ENCODE results near the gene SLC25A23.

The SLC25A23 gene

DNA sequence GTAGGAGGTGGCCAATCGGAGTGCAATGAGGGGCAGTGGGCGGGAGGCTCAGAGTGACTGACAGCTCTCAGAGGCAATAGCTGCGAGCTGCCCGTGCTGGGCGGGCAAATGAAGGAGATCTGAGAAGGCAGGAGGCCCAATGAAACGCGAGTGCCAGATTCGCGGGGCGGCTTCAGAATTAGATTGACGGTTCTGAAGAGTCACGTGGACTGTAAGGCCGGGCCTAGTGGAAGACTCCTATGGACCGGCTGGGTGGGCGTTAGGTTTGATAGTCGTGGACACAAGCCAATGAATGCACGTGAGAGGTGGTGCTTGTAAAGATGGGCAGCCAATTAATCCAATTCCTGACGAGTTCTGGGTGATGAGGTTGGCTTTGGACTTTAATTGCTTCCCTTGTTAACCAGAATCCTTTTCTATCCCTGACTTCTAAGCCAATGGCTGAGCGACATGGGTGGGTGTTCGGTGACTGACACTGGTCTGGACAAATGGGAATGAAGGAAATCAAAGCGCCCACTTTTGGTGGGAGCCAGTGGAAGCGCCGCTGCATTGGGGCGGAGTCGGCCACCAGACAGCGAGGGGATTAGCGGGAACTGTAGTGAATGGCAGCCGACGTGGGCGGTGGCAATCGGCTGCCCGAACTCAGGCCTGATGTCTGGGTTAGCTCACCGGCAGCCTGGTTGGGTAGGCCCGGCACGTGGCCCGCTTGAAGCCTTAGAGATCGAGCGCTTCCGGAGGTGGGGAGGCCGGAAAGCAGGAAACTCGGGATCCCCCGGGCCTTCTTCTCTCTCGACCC is 34.5 kb downstream of the SLC25A23 start:
- DNase-seq (ENCODE audit: low spot score): peak; percentile 99

DNA sequence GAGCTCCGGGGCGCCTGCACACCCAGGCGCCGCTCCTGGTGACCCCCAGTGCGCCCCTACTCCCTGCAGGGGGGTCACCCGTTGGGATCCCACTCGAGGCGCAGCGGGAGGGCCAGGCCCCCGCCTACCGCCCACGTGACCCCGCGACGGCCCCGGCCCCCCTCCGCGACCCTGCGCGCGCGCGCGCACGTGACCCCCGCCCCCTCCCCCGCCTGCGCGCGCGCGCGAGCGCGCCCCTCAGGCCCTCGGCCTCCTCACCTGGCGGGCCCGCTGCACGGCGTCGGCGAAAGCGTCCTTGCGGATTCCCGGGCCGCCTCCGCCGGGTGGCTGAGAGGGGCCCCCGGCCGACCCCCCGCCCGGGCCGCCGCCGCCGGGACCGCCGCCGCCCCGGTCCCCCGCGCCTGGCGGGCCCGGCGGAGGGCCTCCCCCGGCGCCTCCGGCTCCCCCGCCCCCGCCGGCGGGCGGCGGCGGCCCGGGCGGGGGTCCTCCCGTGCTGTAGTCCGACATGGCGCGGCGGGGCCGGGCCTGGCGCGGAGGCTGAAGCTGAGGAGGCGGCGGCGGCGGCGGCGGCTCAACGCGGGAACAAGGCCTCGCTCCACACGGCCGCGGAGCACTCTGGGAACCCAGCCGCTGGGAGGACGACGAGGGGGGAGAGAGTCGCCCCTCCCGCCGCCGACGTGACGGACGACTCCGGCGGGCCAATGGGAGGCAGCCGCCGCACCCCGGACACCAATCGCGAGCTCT is 35.2 kb downstream of the SLC25A23 start, which contains the start of gene KHSRP:
TSS of gene KHSRP (minus strand) at position 617 of the 744 bp plus-strand sequence. CDS start at position 507, 110 bp downstream.
- DNase-seq (ENCODE audit: low spot score): peak; percentile 32

GRCh38 chr19:6423499-6424194 is 35.9 kb downstream of the SLC25A23 start:
- DNase-seq (ENCODE audit: low spot score): peak; percentile 15

DNA sequence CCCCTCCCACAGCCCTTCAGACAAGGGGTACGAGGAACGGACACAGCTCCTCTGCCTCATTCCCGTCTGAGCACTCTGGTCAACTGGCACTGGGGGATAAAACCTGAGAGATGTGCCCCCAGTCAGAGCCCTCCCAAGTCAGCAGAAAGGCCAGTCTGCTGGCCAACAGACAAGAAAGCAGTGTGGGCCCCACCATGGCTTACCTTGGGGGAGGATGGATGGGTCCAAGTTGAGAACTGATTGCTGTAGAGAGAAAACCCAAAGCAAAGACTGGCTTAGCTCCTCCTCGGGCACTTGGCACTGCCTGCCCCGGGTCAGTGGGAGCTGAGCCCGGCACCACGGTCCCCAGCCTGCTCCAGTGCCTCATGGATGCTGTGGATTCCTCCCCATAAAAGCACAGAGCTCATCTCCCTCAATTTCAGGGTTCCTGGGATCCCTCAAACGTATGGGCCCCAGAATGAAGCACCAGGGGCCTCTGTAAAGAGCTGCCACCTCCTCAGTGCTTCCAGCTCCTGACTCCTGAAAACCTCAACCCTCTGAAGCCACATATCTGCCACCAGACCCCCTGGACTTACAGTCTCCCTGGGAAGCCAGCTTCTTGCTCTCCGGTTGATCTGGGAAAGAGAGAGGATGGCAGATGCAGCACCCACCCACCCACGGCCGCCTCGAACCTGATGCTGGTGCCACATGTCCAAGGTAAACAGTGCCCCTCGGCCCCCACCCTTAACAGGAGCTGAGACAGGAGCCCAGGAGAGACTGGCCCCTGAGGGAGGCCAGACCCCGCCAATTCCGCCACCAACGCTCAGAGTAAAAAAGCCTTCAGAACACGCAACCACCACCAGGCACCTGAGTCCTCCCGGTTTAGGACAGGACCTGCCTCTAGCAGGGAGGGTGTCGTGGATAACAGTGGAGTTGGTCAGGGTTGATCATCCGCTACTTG is 38.2 kb downstream of the SLC25A23 start:
- DNase-seq (ENCODE audit: low spot score): no peak

DNA sequence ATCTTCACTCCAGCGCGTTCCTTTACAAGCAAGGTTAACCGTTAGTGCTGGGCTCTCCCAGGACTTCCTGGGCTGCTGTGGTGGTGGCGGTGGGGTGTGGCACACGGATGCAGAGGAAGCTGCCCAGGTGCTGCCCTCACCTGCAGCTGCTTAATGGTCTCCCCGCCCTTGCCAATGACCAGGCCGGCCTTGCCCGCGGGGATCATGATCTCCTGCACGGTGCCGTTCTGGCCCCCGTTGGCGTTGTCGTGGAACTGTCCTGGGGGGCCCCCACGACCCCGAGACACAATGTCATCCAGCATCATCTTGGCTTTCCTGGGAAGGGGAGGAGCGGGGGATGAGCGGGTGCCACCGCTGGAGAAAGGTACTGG is 41.0 kb downstream of the SLC25A23 start:
- DNase-seq (ENCODE audit: low spot score): no peak

DNA sequence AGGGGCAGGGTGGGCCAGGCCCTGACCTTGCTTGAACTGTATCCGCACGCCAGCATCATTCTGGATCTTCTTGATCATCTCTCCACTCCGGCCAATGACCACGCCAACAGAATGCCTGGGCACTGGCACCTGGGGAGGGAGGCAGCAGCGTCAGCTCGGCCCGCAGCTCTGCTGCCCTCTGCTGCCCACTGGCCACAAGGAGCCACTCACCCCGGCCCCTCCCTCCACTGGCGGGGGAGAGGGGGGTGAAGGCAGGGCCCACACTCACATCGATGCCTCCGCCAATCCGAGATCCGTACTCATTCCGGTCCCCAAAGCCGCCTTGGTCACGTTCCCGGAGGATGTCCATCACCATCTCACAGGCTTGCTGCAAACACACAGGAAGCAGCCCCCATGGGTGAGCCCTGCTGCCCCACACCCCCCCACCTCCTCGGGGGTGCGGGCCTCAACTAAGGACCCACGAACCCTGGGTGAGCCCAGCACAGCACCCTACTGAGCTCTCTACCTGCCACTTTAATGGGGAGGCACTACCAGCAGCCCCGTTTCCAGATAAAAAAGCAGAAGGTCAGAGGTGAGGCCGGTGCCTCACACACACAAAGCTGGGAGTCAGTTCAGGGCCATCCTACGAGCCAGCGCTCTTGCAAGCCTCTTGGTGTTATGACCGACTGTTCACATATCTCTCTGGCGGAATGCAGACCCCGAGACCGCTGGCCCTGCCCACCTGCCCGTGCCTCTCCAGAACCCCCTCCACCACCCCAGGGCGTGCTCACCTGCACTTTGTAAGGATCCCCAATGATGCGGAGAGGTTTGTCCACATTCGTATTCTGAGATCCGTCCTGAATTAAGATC is 41.7 kb downstream of the SLC25A23 start:
- no peak for DNase-seq (ENCODE audit: low spot score)

GRCh38 chr19:6416658-6417405 is 42.8 kb downstream of the SLC25A23 start:
- DNase-seq (ENCODE audit: low spot score): no peak

GRCh38 chr19:6415591-6416190 is 43.9 kb downstream of the SLC25A23 start:
- DNase-seq (ENCODE audit: low spot score): no peak

DNA sequence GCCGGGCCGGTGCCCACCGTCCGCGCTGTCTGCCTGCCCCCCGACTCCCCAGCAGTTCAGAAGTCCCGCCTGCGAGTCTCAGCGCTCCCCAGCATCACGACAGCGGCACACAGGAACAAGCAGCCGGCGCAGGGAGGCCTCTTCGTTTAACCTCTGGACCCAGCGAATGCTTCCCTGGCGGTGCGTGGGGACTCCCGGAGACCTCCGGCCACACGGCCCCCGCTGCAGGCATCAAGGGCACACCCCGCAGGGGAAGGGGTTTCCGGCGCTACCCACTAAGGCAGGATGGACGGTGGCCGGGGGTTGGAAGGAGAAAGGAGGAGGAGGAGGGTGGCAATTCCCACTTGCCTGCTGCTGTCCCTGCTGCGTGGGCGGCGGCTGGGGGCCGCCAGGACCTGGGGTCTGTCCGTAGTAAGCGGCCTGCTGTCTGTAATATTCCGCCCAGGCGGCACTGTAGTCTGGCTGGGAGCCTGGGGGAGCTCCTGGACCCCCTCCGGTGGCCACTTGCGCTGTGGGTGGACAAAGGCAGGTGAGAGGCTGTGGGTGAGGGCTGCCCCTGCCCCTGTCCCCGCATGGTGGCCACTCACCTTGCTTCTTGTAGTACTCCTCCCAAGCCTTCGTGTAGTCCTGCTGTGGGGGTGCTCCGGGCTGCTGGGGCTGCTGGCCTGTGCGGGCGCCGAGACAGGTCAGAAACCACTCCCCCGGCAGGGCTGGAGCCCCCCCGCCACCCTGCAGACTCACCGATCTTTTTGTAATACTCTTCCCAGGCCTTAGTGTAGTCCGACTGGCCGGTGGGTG is 44.6 kb downstream of the SLC25A23 start:
- no peak for DNase-seq (ENCODE audit: low spot score)

- DNase-seq (ENCODE audit: low spot score): no peak
Observed at GRCh38 chr19:6413721-6414643, 45.6 kb downstream of the SLC25A23 start.

DNA sequence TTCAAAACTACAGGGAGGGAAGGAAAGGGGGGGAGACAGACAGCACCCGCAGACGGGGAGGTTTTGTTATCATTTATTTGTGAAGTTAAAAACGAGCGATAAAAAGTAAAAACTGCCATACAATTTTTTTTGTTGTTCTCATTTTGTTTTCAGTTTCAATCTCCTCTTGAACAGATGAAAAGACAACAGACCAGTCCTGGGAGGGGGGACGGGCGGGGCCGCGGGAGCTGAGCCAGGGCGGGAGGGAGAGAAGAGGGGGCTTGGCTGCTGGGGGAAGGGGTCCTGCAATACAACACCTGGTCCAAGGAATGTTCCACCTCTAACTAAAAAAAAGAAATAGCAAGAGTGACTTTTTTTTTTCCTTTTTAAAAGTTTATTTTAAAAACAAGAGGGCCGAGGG is 46.3 kb downstream of the SLC25A23 start:
- no peak for DNase-seq (ENCODE audit: low spot score)

GRCh38 chr19:6412447-6413091 is 47.0 kb downstream of the SLC25A23 start:
- peak; percentile 16 for DNase-seq (ENCODE audit: low spot score)

DNA sequence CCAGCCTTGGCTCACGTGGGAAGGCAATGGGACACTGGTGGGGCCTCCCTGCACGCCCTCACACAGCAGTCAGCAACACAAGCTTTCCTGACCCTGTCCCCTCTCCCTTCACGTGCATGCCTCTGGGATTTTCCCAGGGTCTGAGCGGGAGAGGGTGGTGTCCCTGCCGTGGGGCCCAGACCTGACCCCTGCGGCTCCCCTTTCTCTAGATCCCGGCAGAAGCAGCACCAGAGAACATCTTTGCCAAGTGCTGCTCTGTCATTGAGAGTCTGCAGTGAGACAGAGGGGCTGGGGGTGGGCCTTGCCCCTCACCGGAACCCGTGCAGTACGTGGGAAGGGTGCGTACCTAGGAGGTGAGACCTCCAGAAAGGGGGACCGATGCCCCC is 47.5 kb downstream of the SLC25A23 start:
- DNase-seq (ENCODE audit: low spot score): no peak

DNA sequence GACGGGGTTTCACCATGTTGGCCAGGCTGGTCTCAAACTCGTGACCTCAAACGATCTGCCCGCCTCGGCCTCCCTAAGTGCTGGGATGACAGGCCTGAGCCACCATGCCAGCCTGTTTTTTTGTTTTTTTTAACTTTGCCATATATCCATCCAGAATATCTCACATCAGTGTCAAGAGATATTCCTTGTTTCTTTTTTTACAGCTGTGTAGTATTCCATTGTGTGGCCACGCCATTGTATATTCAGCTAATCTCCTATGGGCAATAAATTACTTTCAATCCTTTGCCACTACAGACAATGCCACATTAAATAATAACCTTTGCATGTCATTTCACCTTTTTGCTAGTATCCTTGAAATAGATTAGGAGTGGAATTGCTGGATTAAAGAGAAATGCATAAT is 50.2 kb downstream of the SLC25A23 start:
- no peak for DNase-seq (ENCODE audit: low spot score)

DNA sequence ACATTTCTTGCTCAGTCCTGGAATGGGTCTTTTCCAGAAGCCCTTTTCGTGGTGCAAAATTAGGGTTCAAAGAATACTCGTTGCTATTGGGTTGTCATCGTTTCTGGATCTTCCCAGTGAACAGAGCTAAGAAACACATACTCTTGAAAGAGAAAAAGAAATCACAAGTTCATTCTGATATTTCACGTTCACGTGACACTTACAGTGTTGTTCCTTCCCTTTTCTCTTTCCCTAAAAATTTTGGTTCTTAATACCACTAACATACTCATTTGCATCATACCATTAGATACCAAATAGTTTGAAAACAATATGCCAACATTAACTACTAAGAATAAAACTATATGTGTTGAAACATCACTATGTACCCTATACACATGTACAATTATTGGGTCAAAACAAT is 53.2 kb downstream of the SLC25A23 start:
- no peak for DNase-seq (ENCODE audit: low spot score)

GRCh38 chr19:6402837-6403608 is 56.6 kb downstream of the SLC25A23 start:
- no peak for DNase-seq (ENCODE audit: low spot score)

Data from hematopoietic multipotent progenitor cell treated with erythropoietin and hydrocortisone succinate and interleukin-3 and kit ligand, for 17 days (in vitro differentiated cells).